A549 treated with AZD9567 at 1 μM for 4 hours (cell line): ENCODE measurements around the gene SH2D7. TPM values are rescaled to one million over a fixed set of nuclear protein-coding genes. Genes with fewer than 3 reads are reported as not detected.

Experiments
- total RNA-seq: library from RNA; stranded (reverse); fragments of 200-300 nt; extraction: Qiagen RNA extraction; gene quantifications from 5 replicates; pipeline ENCODE4 v1.2.3, GENCODE V29; 2022; ENCODE audit not compliant: insufficient read depth

Gene SH2D7
- not detected in 5 replicates for total RNA-seq

DNA sequence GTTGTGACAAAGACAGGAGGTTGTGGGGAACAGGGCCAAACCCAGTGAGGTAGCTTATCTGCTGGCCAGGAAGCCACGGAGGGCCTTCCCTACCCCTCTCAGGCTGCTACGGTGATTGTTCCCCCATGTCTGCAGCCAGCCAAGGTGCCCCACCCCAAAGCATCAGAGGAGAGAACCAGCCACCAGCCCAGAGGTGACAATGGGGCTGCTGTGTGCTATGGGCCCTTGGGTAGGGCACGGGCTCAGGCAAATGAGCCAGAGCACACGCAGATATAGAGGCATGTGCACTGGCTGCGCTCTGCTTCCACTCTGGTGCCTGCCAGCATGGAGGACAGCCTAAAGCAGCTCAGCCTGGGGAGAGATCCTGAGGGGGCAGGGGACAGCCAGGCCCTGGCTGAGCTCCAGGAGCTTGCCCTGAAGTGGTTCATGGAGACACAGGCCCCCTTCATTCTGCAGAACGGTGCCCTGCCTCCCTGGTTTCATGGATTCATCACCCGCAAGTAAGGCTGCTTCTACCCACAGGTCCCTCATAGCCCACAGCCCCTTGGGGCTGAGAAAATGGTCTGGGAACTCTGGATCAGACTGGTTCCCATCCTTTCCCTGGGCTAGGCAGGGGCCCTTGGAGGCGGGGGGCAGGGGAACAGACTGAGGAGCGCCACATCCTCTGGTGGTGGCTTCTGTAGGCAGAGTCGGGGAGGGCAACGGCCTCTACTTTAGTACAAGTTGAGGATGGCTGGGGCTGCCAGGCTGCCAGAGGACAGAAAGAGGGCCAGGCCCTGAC, at the start of gene SH2D7:
Gene SH2D7 (plus strand): TSS at position 301 of the 781 bp plus-strand sequence. CDS start 24 bp downstream, at position 325.

DNA sequence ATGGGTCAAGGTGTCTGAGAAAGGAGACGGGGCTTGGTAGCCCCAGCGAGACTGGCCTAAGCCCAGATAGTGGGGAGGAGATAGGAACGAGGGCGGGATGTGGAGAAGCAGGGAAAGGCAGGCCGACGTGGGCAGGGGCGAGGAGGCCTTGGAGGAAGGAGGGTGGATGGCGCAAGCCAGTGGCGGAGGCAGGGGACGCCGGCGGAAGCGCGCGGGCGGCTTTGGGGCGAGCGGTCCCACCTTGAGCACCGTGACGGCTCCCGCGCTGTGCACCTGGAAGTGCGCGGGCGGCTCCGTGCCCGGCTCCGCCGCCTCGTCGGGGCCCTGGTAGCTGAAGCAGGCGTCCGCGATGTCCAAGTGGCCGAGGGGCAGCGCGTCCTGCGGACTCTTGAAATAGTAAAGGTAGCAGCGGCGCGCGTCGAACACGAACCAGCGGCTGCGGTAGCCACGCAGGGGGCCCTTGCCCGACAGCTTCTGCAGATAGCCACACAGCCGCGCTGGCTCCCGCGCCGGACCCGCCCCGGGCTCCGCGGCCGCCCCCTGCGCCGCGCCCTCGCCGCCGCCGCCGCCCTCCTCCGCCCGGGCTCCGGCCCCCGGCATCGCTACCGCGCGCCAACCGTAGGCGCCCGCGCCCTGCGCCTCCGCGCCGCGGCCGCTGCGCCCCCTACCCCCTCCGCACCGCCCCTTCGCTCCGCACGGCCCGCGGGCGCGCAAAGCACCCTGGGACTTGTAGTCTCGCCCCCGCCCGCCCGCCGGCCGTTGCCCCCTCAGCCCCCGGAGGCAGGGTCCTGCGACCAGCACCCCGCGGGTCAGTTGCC, 15.1 kb upstream of the SH2D7 start, which contains the start of gene TBC1D2B:
Gene TBC1D2B (minus strand): TSS at position 659 of the 818 bp plus-strand sequence. CDS start 59 bp downstream, at position 600.

GRCh38 chr15:78131295-78132061, 39.1 kb downstream of the SH2D7 start, which contains the start of gene CIB2:
TSS of gene CIB2 (minus strand) at chr15:78131445. CDS start at chr15:78131215, 230 bp downstream.

DNA sequence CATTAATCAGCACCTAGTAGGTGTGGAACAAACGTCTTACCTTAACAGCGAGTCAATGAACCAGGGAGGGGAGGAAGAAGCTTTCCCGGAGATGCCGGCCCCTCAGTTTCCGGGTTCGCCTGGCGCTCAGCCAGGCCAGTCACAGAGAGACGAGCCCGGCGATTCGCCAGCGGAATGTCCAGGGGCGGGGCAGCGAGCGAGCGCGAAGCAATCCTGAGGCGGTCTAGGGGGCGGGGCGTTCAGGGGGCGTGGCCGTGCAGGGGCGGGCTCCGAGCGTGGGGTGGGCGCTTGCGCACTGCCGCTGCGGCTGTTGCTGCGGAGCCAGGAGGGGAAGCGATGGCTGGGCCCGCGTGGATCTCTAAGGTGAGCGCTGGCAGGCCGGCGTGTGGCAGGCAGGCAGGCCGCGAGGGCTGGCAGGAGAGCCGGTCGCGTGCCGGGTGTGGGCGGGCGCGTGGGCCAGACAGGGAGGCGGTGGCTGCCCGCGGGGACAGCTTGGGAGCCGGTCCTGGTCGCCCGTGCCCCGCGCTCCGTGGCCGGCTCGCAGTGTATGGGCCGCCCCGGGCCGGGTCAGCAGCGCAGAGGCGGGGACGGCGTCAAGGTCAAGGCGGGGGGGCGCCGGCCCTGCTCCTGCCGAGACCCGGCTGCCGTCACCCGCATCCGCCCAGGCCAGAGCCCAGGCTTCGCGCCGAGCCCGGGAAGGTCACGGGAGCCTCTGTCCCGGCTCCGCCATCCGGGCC, 56.9 kb downstream of the SH2D7 start, which contains the start of gene IDH3A:
Gene IDH3A (plus strand): TSS at position 295 of the 737 bp plus-strand sequence. CDS start 42 bp downstream, at position 337.

Other genes with a start within 250 kb of the SH2D7 start
- gene TBC1D2B, start 14.8 kb upstream of the SH2D7 start, total RNA-seq = 9.9 to 15.7 TPM (median 15.0 TPM) in 5 replicates
- 24.7 to 29.2 TPM (median 25.6 TPM) in 5 replicates for gene CIB2, start 38.9 kb downstream of the SH2D7 start, total RNA-seq
- 72.7 to 129 TPM (median 76.7 TPM) in 5 replicates for gene IDH3A, start 56.8 kb downstream of the SH2D7 start, total RNA-seq
- 0.21 to 0.57 TPM (median 0.33 TPM) in 4 of 5 replicates, not detected in the other for gene ACSBG1, start 142.0 kb downstream of the SH2D7 start, total RNA-seq
- 0.03 TPM in 1 of 5 replicates, not detected in the others for gene DNAJA4, start 172.0 kb downstream of the SH2D7 start, total RNA-seq
- 83.5 to 122 TPM (median 88.0 TPM) in 5 replicates for gene SKIC8, start 207.0 kb downstream of the SH2D7 start, total RNA-seq
- gene CRABP1, start 247.8 kb downstream of the SH2D7 start, total RNA-seq = 1.3 to 6.1 TPM (median 1.9 TPM) in 5 replicates